Measurements from ENCODE around the gene PRXL2A.

The PRXL2A gene

GRCh38 chr10:80433134-80433533, 24.8 kb downstream of the PRXL2A start:
- H3K4me1 ChIP-seq (ENCODE audit: control insufficient read depth, insufficient read depth, low read length): no peaks in the 10 kb centered on the region
- no peak overlapping the region for H3K4me3 ChIP-seq (ENCODE audit: low read length)
- no peak overlapping the region for H3K9ac ChIP-seq (ENCODE audit: low read length)
- no peak overlapping the region for H3K27ac ChIP-seq (ENCODE audit: low read depth, low read length)
- no peaks in the 10 kb centered on the region for H3K36me3 ChIP-seq (ENCODE audit: control insufficient read depth, insufficient read depth, low read length)
- H3K27me3 ChIP-seq (ENCODE audit: control insufficient read depth, insufficient read depth, low read length): no peaks in the 10 kb centered on the region

- H3K4me3 ChIP-seq (ENCODE audit: low read length): no peak overlapping the region
- H3K4me1 ChIP-seq (ENCODE audit: control insufficient read depth, insufficient read depth, low read length): no peaks in the 10 kb centered on the region
- H3K27me3 ChIP-seq (ENCODE audit: control insufficient read depth, insufficient read depth, low read length): no peaks in the 10 kb centered on the region
- H3K27ac ChIP-seq (ENCODE audit: low read depth, low read length): no peak overlapping the region
- H3K36me3 ChIP-seq (ENCODE audit: control insufficient read depth, insufficient read depth, low read length): no peaks in the 10 kb centered on the region
- no peak overlapping the region for H3K9ac ChIP-seq (ENCODE audit: low read length)
Measured at GRCh38 chr10:80436446-80437098, 28.2 kb downstream of the PRXL2A start.

- Histone ChIP-seq H3K36me3 (ENCODE audit: control insufficient read depth, insufficient read depth, low read length) (no peaks in the 10 kb centered on the region), H3K4me1 (ENCODE audit: control insufficient read depth, insufficient read depth, low read length) (no peaks in the 10 kb centered on the region), H3K9ac (ENCODE audit: low read length) (no peak overlapping the region), H3K27ac (ENCODE audit: low read depth, low read length) (no peak overlapping the region), H3K27me3 (ENCODE audit: control insufficient read depth, insufficient read depth, low read length) (no peaks in the 10 kb centered on the region), H3K4me3 (ENCODE audit: low read length) (no peak overlapping the region)
Measured at GRCh38 chr10:80437227-80437626, 28.9 kb downstream of the PRXL2A start.

GRCh38 chr10:80441831-80442230, 33.5 kb downstream of the PRXL2A start:
- H3K4me3 ChIP-seq (ENCODE audit: low read length): no peak overlapping the region
- H3K9ac ChIP-seq (ENCODE audit: low read length): no peak overlapping the region
- H3K27ac ChIP-seq (ENCODE audit: low read depth, low read length): no peak overlapping the region
- H3K27me3 ChIP-seq (ENCODE audit: control insufficient read depth, insufficient read depth, low read length): no peaks in the 10 kb centered on the region
- H3K4me1 ChIP-seq (ENCODE audit: control insufficient read depth, insufficient read depth, low read length): no peaks in the 10 kb centered on the region
- H3K36me3 ChIP-seq (ENCODE audit: control insufficient read depth, insufficient read depth, low read length): no peaks in the 10 kb centered on the region

GRCh38 chr10:80442879-80443278, 34.5 kb downstream of the PRXL2A start:
- no peak overlapping the region for H3K9ac ChIP-seq (ENCODE audit: low read length)
- no peak overlapping the region for H3K4me3 ChIP-seq (ENCODE audit: low read length)
- H3K27ac ChIP-seq (ENCODE audit: low read depth, low read length): no peak overlapping the region
- no peaks in the 10 kb centered on the region for H3K27me3 ChIP-seq (ENCODE audit: control insufficient read depth, insufficient read depth, low read length)
- H3K36me3 ChIP-seq (ENCODE audit: control insufficient read depth, insufficient read depth, low read length): no peaks in the 10 kb centered on the region
- H3K4me1 ChIP-seq (ENCODE audit: control insufficient read depth, insufficient read depth, low read length): no peaks in the 10 kb centered on the region

- H3K4me3 ChIP-seq (ENCODE audit: low read length): no peak overlapping the region
- no peaks in the 10 kb centered on the region for H3K27me3 ChIP-seq (ENCODE audit: control insufficient read depth, insufficient read depth, low read length)
- H3K27ac ChIP-seq (ENCODE audit: low read depth, low read length): no peak overlapping the region
- H3K9ac ChIP-seq (ENCODE audit: low read length): no peak overlapping the region
- no peaks in the 10 kb centered on the region for H3K36me3 ChIP-seq (ENCODE audit: control insufficient read depth, insufficient read depth, low read length)
- H3K4me1 ChIP-seq (ENCODE audit: control insufficient read depth, insufficient read depth, low read length): no peaks in the 10 kb centered on the region
Measured at GRCh38 chr10:80443531-80443974, 35.2 kb downstream of the PRXL2A start.

GRCh38 chr10:80444124-80444523, 35.8 kb downstream of the PRXL2A start:
- H3K36me3 ChIP-seq (ENCODE audit: control insufficient read depth, insufficient read depth, low read length): no peaks in the 10 kb centered on the region
- H3K27ac ChIP-seq (ENCODE audit: low read depth, low read length): no peak overlapping the region
- H3K4me3 ChIP-seq (ENCODE audit: low read length): no peak overlapping the region
- no peak overlapping the region for H3K9ac ChIP-seq (ENCODE audit: low read length)
- no peaks in the 10 kb centered on the region for H3K4me1 ChIP-seq (ENCODE audit: control insufficient read depth, insufficient read depth, low read length)
- H3K27me3 ChIP-seq (ENCODE audit: control insufficient read depth, insufficient read depth, low read length): no peaks in the 10 kb centered on the region

- Histone ChIP-seq H3K9ac (ENCODE audit: low read length) (no peak overlapping the region), H3K27me3 (ENCODE audit: control insufficient read depth, insufficient read depth, low read length) (no peaks in the 10 kb centered on the region), H3K27ac (ENCODE audit: low read depth, low read length) (no peak overlapping the region), H3K36me3 (ENCODE audit: control insufficient read depth, insufficient read depth, low read length) (no peaks in the 10 kb centered on the region), H3K4me1 (ENCODE audit: control insufficient read depth, insufficient read depth, low read length) (no peaks in the 10 kb centered on the region), H3K4me3 (ENCODE audit: low read length) (no peak overlapping the region)
Measured at GRCh38 chr10:80444646-80445319, 36.4 kb downstream of the PRXL2A start.

GRCh38 chr10:80447436-80448190, 39.3 kb downstream of the PRXL2A start:
- Histone ChIP-seq H3K9ac (ENCODE audit: low read length) (no peak overlapping the region), H3K27ac (ENCODE audit: low read depth, low read length) (no peak overlapping the region), H3K4me1 (ENCODE audit: control insufficient read depth, insufficient read depth, low read length) (no peaks in the 10 kb centered on the region), H3K36me3 (ENCODE audit: control insufficient read depth, insufficient read depth, low read length) (no peaks in the 10 kb centered on the region), H3K4me3 (ENCODE audit: low read length) (no peak overlapping the region), H3K27me3 (ENCODE audit: control insufficient read depth, insufficient read depth, low read length) (no peaks in the 10 kb centered on the region)

GRCh38 chr10:80448209-80448942, 40.0 kb downstream of the PRXL2A start:
- no peak overlapping the region for H3K9ac ChIP-seq (ENCODE audit: low read length)
- H3K4me1 ChIP-seq (ENCODE audit: control insufficient read depth, insufficient read depth, low read length): peaks cover 2% of the 10 kb centered on the region
- H3K27me3 ChIP-seq (ENCODE audit: control insufficient read depth, insufficient read depth, low read length): no peaks in the 10 kb centered on the region
- H3K36me3 ChIP-seq (ENCODE audit: control insufficient read depth, insufficient read depth, low read length): no peaks in the 10 kb centered on the region
- no peak overlapping the region for H3K4me3 ChIP-seq (ENCODE audit: low read length)
- H3K27ac ChIP-seq (ENCODE audit: low read depth, low read length): no peak overlapping the region

- H3K27ac ChIP-seq (ENCODE audit: low read depth, low read length): no peak overlapping the region
Measured at GRCh38 chr10:80449520-80449919, 41.2 kb downstream of the PRXL2A start.

GRCh38 chr10:80451132-80451531, 42.8 kb downstream of the PRXL2A start:
- no peaks in the 10 kb centered on the region for H3K36me3 ChIP-seq (ENCODE audit: control insufficient read depth, insufficient read depth, low read length)
- H3K4me3 ChIP-seq (ENCODE audit: low read length): no peak overlapping the region
- no peak overlapping the region for H3K9ac ChIP-seq (ENCODE audit: low read length)
- peaks cover 12% of the 10 kb centered on the region for H3K4me1 ChIP-seq (ENCODE audit: control insufficient read depth, insufficient read depth, low read length)
- no peaks in the 10 kb centered on the region for H3K27me3 ChIP-seq (ENCODE audit: control insufficient read depth, insufficient read depth, low read length)
- H3K27ac ChIP-seq (ENCODE audit: low read depth, low read length): no peak overlapping the region

More at GRCh38 chr10:80449520-80449919, 41.2 kb downstream of the PRXL2A start:
- H3K4me3 ChIP-seq (ENCODE audit: low read length): no peak overlapping the region
- peaks cover 5% of the 10 kb centered on the region for H3K4me1 ChIP-seq (ENCODE audit: control insufficient read depth, insufficient read depth, low read length)
- H3K27me3 ChIP-seq (ENCODE audit: control insufficient read depth, insufficient read depth, low read length): no peaks in the 10 kb centered on the region
- no peak overlapping the region for H3K9ac ChIP-seq (ENCODE audit: low read length)
- no peaks in the 10 kb centered on the region for H3K36me3 ChIP-seq (ENCODE audit: control insufficient read depth, insufficient read depth, low read length)
